Type B pancreatic cell (in vitro differentiated cells): Measurements from ENCODE around the gene CSF2RB. TPM values are rescaled to one million over a fixed set of nuclear protein-coding genes. Genes with fewer than 3 reads are reported as not detected.

Experiments
- DNase-seq: peaks from one replicate; pipeline ENCODE4 v3.0.0; 2021; ENCODE audit warnings: mixed read lengths; ENCODE audit not compliant: unreplicated experiment; ENCODE audit errors: extremely low spot score
- H3K27ac Mint-ChIP-seq: 2 replicates; pipeline ENCODE4 v1.8.0; 2021; ENCODE audit warnings: mild to moderate bottlenecking, mixed read lengths
- H3K27me3 Mint-ChIP-seq: 2 replicates; pipeline ENCODE4 v1.8.0; 2021; ENCODE audit warnings: mixed read lengths
- H3K36me3 Mint-ChIP-seq: 2 replicates; pipeline ENCODE4 v1.8.0; 2021; ENCODE audit warnings: mixed read lengths
- H3K4me1 Mint-ChIP-seq: one replicate; pipeline ENCODE4 v1.8.0; 2021; ENCODE audit warnings: mixed read lengths; ENCODE audit not compliant: unreplicated experiment
- H3K4me3 Mint-ChIP-seq: 2 replicates; pipeline ENCODE4 v1.8.0; 2021; ENCODE audit warnings: mild to moderate bottlenecking, mixed read lengths
- H3K9me3 Mint-ChIP-seq: 2 replicates; pipeline ENCODE4 v1.8.0; 2021; ENCODE audit warnings: mixed read lengths
- total RNA-seq: library from RNA; stranded (reverse); gene quantifications from 2 replicates; pipeline ENCODE4 v1.2.1, GENCODE V29; 2021; ENCODE audit warnings: low replicate concordance
- TF ChIP-seq, protein P1 (sequence below): fragments of 200-600 bp; sonication (generic); conservative IDR thresholded peaks from 2 replicates; pipeline ENCODE4 v1.5.0; 2021; ENCODE audit warnings: antibody characterized with exemption, mild to moderate bottlenecking

Gene CSF2RB
- total RNA-seq, 1 donor from 2014 or later, result 0.72 TPM

DNA sequence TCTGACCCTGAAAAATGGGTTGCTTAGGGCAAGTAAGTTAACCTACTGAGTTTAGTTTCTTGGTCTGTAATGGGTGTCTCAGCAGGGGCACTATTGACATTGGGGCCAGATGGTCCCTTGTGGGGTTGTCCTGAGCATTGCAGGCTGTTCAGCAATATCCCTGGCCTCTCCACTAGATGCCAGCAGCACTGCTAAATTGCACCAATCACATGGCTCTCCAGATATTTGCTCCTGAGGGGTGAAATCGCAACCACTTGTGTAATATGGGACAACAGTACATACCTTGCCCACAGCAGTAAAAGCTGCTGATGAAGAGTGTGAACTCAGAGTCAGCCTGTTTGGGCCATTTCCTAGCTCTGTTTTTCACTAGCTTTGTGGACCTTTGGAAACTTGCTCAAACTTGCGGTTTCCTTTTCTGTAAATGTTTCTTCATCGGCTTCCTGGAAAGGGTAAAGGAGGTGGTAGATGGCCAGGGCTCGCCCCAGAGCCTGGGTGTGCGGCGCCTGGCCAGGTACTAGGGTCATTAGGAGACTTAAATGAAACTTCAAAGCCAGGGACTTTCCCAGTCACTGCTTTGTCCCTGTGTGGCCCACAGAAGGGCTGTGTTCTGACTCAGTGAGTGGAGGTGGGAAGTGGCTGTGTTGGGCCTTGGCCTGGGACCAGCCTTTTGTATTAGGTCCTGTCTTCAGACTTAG lies 39.7 kb upstream of the CSF2RB start:
- peak overlapping the region; percentile 53 for H3K27ac Mint-ChIP-seq
- H3K36me3 Mint-ChIP-seq, result no peaks in the 10 kb centered on the region
- TF ChIP-seq, protein P1, sequence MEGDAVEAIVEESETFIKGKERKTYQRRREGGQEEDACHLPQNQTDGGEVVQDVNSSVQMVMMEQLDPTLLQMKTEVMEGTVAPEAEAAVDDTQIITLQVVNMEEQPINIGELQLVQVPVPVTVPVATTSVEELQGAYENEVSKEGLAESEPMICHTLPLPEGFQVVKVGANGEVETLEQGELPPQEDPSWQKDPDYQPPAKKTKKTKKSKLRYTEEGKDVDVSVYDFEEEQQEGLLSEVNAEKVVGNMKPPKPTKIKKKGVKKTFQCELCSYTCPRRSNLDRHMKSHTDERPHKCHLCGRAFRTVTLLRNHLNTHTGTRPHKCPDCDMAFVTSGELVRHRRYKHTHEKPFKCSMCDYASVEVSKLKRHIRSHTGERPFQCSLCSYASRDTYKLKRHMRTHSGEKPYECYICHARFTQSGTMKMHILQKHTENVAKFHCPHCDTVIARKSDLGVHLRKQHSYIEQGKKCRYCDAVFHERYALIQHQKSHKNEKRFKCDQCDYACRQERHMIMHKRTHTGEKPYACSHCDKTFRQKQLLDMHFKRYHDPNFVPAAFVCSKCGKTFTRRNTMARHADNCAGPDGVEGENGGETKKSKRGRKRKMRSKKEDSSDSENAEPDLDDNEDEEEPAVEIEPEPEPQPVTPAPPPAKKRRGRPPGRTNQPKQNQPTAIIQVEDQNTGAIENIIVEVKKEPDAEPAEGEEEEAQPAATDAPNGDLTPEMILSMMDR, result peak; percentile 57
- H3K9me3 Mint-ChIP-seq, result no peaks in the 10 kb centered on the region
- H3K27me3 Mint-ChIP-seq, result peaks cover 25% of the 10 kb centered on the region
- no peak overlapping the region for H3K4me3 Mint-ChIP-seq
- no peak for DNase-seq
- H3K4me1 Mint-ChIP-seq, result no peaks in the 10 kb centered on the region

DNA sequence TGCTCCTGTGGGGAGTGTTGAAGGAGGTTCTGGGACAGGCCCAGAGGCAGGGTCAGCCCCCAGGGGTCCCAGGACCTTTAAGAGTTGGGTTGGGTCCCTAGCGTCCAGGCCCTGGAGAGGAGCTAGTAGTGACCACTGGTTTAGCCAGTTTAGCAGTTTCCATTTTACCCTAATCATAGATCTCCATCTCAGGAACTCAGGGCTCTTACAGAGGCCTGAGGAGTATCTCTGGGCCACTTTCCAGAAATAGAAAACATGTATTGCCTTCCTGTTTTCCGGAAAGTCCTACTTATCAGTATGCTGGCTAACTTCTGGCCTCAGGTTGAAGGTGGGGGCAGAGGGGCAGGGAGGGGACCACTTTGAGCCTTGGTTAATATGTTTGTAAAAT lies 39.1 kb upstream of the CSF2RB start:
- no peaks in the 10 kb centered on the region for H3K9me3 Mint-ChIP-seq
- H3K4me1 Mint-ChIP-seq, result no peaks in the 10 kb centered on the region
- no peak overlapping the region for H3K4me3 Mint-ChIP-seq
- H3K27ac Mint-ChIP-seq, result peak overlapping the region; percentile 53
- TF ChIP-seq, protein P1, result no peak
- H3K27me3 Mint-ChIP-seq, result peaks cover 30% of the 10 kb centered on the region
- DNase-seq, result no peak
- no peaks in the 10 kb centered on the region for H3K36me3 Mint-ChIP-seq

DNA sequence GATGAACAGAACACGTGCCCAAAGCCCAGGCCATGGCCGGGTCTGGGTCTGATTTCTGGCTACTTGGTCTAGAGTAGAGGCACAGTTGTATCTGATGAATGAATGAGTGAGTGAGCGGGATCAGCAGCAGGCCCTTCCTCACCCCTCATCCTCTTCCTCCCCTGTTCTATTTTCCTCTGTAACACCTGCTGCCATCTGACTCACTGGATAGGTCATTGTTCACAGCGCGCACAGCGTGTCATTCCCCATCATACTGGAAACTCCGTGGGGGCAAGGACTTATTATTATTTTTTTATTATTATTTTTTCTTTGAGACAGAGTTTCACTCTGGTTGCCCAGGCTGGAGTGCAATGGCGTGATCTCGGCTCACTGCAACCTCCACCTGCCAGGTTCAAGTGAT lies 38.7 kb upstream of the CSF2RB start:
- Mint-ChIP-seq H3K4me1 (no peaks in the 10 kb centered on the region), H3K36me3 (no peaks in the 10 kb centered on the region), H3K4me3 (no peak overlapping the region), H3K27ac (no peak overlapping the region), H3K9me3 (no peaks in the 10 kb centered on the region), H3K27me3 (peaks cover 31% of the 10 kb centered on the region)
- no peak for DNase-seq
- TF ChIP-seq, protein P1, result no peak

DNA sequence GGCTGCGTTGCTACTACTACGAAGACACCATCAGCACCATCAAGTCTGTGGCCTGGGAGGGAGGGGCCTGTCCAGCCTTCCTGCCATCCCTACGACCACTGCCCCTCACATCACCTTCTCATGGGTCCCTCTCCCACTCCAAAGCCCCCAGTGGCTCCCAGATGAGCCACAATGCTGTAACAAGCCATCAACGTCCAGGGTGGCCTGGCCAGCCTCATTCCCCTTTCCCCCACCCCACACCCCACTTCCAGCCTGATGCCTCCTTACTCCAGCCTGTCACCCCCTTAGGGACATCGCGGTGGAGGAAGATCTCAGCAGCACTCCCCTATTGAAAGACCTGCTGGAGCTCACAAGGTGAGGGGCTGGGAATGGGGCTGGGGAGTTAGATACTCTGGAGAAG lies 37.7 kb upstream of the CSF2RB start:
- H3K4me1 Mint-ChIP-seq, result no peaks in the 10 kb centered on the region
- no peak overlapping the region for H3K27ac Mint-ChIP-seq
- TF ChIP-seq, protein P1, result no peak
- no peaks in the 10 kb centered on the region for H3K36me3 Mint-ChIP-seq
- no peak overlapping the region for H3K4me3 Mint-ChIP-seq
- H3K27me3 Mint-ChIP-seq, result peaks cover 23% of the 10 kb centered on the region
- DNase-seq, result no peak
- no peaks in the 10 kb centered on the region for H3K9me3 Mint-ChIP-seq

DNA sequence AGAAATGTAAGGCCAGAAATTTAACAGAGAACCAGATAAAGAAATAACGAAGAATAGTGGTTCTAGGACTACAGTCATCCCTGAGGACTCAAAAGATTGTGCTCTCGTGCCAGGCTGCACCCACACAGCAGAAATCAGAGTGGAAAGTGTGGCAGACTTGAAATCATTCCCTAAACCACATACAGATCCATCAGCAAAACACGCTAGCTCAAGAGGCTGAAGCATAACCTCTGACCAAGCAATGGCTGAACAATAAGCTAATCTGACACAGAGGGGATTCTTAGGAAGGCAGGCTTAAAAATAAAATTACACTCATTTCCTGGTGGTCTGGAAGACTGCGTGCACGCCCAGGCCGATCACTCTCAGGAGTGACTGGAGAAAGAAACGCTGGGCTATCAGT lies 33.7 kb upstream of the CSF2RB start:
- H3K27me3 Mint-ChIP-seq, result peaks cover 19% of the 10 kb centered on the region
- TF ChIP-seq, protein P1, result no peak
- H3K36me3 Mint-ChIP-seq, result no peaks in the 10 kb centered on the region
- peaks cover 7% of the 10 kb centered on the region for H3K9me3 Mint-ChIP-seq
- no peak overlapping the region for H3K27ac Mint-ChIP-seq
- H3K4me3 Mint-ChIP-seq, result no peak overlapping the region
- no peaks in the 10 kb centered on the region for H3K4me1 Mint-ChIP-seq
- DNase-seq, result no peak
